Measurements from ENCODE around the gene CMTM8.

Gene CMTM8

GRCh38 chr3:32401126-32401525 is 162.6 kb downstream of the CMTM8 start:
- no peak for DNase-seq (ENCODE audit: low read depth)
- H3K4me3 ChIP-seq (ENCODE audit: low read depth, low read length) = peak overlapping the region; percentile 64
- TF ChIP-seq, protein P1, sequence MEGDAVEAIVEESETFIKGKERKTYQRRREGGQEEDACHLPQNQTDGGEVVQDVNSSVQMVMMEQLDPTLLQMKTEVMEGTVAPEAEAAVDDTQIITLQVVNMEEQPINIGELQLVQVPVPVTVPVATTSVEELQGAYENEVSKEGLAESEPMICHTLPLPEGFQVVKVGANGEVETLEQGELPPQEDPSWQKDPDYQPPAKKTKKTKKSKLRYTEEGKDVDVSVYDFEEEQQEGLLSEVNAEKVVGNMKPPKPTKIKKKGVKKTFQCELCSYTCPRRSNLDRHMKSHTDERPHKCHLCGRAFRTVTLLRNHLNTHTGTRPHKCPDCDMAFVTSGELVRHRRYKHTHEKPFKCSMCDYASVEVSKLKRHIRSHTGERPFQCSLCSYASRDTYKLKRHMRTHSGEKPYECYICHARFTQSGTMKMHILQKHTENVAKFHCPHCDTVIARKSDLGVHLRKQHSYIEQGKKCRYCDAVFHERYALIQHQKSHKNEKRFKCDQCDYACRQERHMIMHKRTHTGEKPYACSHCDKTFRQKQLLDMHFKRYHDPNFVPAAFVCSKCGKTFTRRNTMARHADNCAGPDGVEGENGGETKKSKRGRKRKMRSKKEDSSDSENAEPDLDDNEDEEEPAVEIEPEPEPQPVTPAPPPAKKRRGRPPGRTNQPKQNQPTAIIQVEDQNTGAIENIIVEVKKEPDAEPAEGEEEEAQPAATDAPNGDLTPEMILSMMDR (IDR thresholded peaks at IDR 0.05; ENCODE audit: low read depth, low read length) = no peak
- no peak for TF ChIP-seq MYC (IDR thresholded peaks at IDR 0.05; ENCODE audit: low read depth, low read length)
- no peak for TF ChIP-seq POLR2A (IDR thresholded peaks at IDR 0.05; ENCODE audit: extremely low read depth, insufficient read length)
- TF ChIP-seq, protein P2, sequence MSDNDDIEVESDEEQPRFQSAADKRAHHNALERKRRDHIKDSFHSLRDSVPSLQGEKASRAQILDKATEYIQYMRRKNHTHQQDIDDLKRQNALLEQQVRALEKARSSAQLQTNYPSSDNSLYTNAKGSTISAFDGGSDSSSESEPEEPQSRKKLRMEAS (IDR thresholded peaks at IDR 0.05; ENCODE audit: low read depth, low read length) = no peak

DNA sequence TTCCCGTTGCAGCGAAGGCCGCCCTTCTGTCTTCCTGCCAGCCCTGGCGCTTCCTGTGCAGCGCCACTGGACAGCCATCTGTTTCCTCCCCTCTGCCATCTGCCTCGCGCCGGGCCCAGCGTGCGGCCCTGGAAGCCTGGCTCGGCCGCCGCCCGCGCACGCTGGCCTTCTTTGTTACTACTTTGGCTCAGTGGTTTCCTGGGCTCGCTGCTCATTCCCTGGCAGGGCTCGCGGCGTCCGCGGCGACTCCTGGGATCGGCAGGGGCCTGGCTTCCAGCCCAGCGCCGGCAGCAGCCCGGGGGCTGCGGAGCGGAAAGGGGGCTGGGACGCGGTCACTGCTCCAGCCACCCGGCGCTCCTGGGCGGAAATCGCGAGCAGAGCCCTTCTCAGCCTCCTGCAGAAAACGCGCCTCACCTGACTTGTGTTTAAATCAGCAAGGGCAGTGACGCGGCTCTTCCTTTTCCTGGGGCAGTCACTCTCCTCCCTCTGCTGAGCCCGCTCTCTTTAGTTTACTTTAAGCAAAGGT is 163.1 kb downstream of the CMTM8 start:
- DNase-seq (ENCODE audit: low read depth) = peak; percentile 87
- H3K4me3 ChIP-seq (ENCODE audit: low read depth, low read length) = peak overlapping the region; percentile 64
- TF ChIP-seq, protein P2 (IDR thresholded peaks at IDR 0.05; ENCODE audit: low read depth, low read length) = peak; percentile 84
- peak; percentile 74 for TF ChIP-seq MYC (IDR thresholded peaks at IDR 0.05; ENCODE audit: low read depth, low read length)
- no peak for TF ChIP-seq POLR2A (IDR thresholded peaks at IDR 0.05; ENCODE audit: extremely low read depth, insufficient read length)
- TF ChIP-seq, protein P1 (IDR thresholded peaks at IDR 0.05; ENCODE audit: low read depth, low read length) = no peak

- H3K4me3 ChIP-seq (ENCODE audit: low read depth, low read length) = no peak overlapping the region
- TF ChIP-seq POLR2A (IDR thresholded peaks at IDR 0.05; ENCODE audit: extremely low read depth, insufficient read length) = no peak
- DNase-seq (ENCODE audit: low read depth) = no peak
These were observed 165.2 kb downstream of the CMTM8 start for GRCh38 chr3:32403663-32404062.

DNA sequence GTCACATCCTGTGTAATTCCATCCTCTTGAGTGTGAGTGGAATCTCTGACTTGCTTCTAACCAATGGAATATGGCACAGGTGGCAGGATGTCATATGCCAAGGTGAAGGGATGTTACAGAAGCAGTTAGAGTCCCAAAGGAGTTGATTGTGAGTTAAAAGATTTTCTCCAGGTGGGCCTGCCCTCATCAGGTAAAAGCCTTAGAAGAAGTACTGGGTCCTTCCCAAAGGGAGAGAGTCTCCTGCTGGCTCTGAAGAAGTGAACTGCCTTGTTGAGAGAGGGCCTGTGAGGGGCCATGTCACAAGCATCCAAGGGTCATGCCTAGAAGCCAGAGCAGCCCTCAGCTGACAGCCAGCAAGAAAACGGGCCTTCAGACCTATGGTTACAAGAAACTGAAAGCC is 166.2 kb downstream of the CMTM8 start:
- no peak for DNase-seq (ENCODE audit: low read depth)
- no peak overlapping the region for H3K4me3 ChIP-seq (ENCODE audit: low read depth, low read length)
- TF ChIP-seq, protein P1 (IDR thresholded peaks at IDR 0.05; ENCODE audit: low read depth, low read length) = no peak
- TF ChIP-seq, protein P2 (IDR thresholded peaks at IDR 0.05; ENCODE audit: low read depth, low read length) = no peak
- TF ChIP-seq POLR2A (IDR thresholded peaks at IDR 0.05; ENCODE audit: extremely low read depth, insufficient read length) = no peak
- no peak for TF ChIP-seq MYC (IDR thresholded peaks at IDR 0.05; ENCODE audit: low read depth, low read length)

GRCh38 chr3:32405155-32405554 is 166.7 kb downstream of the CMTM8 start:
- TF ChIP-seq, protein P2 (IDR thresholded peaks at IDR 0.05; ENCODE audit: low read depth, low read length) = no peak
- no peak for TF ChIP-seq MYC (IDR thresholded peaks at IDR 0.05; ENCODE audit: low read depth, low read length)
- DNase-seq (ENCODE audit: low read depth) = no peak
- H3K4me3 ChIP-seq (ENCODE audit: low read depth, low read length) = no peak overlapping the region

DNA sequence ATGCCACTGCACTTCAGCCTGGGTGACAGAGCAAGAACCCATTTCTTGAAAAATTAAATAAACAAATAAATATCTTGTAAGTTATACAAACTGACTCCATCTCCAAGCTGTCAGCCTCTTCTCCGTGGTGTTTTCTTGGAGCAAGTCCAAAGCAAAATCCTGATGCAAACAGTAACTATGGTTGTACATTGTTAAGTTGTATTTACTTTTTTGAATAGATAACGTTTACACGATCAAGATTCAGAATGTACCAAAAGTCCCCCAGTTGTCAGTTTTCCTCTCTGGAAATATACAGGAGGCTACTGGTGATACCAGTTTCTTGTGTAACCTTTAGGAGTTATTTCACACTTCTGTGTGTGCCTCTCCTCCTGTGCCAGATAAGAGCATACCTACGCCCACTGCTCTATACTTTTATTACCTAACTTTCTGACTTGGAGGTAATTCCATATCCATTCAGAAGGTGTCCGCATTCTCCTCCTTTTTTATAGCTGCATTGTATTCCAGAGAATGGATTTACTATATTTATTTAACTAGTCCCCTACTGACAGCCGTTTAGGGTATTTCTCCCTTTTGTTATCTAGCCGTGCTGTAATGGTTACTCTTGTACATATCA is 167.3 kb downstream of the CMTM8 start:
- TF ChIP-seq, protein P1 (IDR thresholded peaks at IDR 0.05; ENCODE audit: low read depth, low read length) = no peak
- TF ChIP-seq, protein P2 (IDR thresholded peaks at IDR 0.05; ENCODE audit: low read depth, low read length) = no peak
- TF ChIP-seq POLR2A (IDR thresholded peaks at IDR 0.05; ENCODE audit: extremely low read depth, insufficient read length) (no peak), MYC (IDR thresholded peaks at IDR 0.05; ENCODE audit: low read depth, low read length) (no peak)
- peak overlapping the region; percentile 40 for H3K4me3 ChIP-seq (ENCODE audit: low read depth, low read length)
- DNase-seq (ENCODE audit: low read depth) = no peak

Measured in NB4 (cell line).